Thyroid gland (tissue), 4 donors: ENCODE measurements around the gene TMEM59L. TPM values are rescaled to one million over a fixed set of nuclear protein-coding genes. Genes with fewer than 3 reads are reported as not detected.
A peak's percentile ranks its signal among the peaks of the same experiment; 100 is the strongest.

Experiments used
- DNase-seq, 2 donors: peaks; one replicate each; pipeline ENCODE4 v3.0.0-alpha.2; 2019
- H3K27ac ChIP-seq, 3 donors: fragments of 200-600 bp; sonication (generic); 1 replicate in 2 of 3; 2 replicates in 1 of 3; pipeline ENCODE4 v1.5.1; 2016 to 2019; ENCODE audit warnings: mild to moderate bottlenecking in 1 of 3, moderate library complexity in 1 of 3
- H3K27me3 ChIP-seq: fragments of 200-600 bp; sonication (generic); one replicate; pipeline ENCODE4 v1.5.1; 2019
- H3K36me3 ChIP-seq, 2 donors: fragments of 200-600 bp; sonication (generic); one replicate each; pipeline ENCODE4 v1.5.1; 2016 to 2019
- H3K4me1 ChIP-seq, 2 donors: fragments of 200-600 bp; sonication (generic); one replicate each; pipeline ENCODE4 v1.5.1; 2017 to 2019
- H3K4me3 ChIP-seq, 3 donors: fragments of 200-600 bp; sonication (generic); replicated peaks in 1 of 3; 1 replicate in 2 of 3; 2 replicates in 1 of 3; pipeline ENCODE4 v1.5.1; 2016; ENCODE audit warnings: mild to moderate bottlenecking in 1 of 3
- H3K9me3 ChIP-seq: fragments of 200-600 bp; sonication (generic); one replicate; pipeline ENCODE4 v1.5.1; 2017
- CTCF ChIP-seq, 6 experiments: fragments of 200-600 bp in 3 of 6; fragments of 450-650 bp in 3 of 6; sonication (generic) in 3 of 6; IDR thresholded peaks; one replicate each; pipeline ENCODE4 v1.5.1; 2016 to 2019; ENCODE audit warnings: antibody characterized with exemption in 6 of 6, mild to moderate bottlenecking in 2 of 6, inconsistent platforms in 1 of 6, moderate library complexity in 1 of 6
- POLR2A ChIP-seq, 2 donors: fragments of 450-650 bp; IDR thresholded peaks; one replicate each; pipeline ENCODE4 v1.6.1; 2017; ENCODE audit warnings: antibody characterized with exemption in 2 of 2, mild to moderate bottlenecking in 2 of 2, moderate library complexity in 1 of 2
- WGBS, 2 donors: methylation state at CpG; one replicate each; pipeline ENCODE4 v1.1.5; 2017; 5-methylcytosine and 5-hydroxymethylcytosine counted together
- intact Hi-C: fragments of 100-400 bp; cut with DNase I; formaldehyde crosslinking; loops from one replicate; pipeline ENCODE4 v1.15.1; 2023
- total RNA-seq, 4 donors: library from RNA; depleted of rRNA; stranded (reverse); fragments of >200 nt; gene quantifications; one replicate each; pipeline ENCODE4 v1.2.3, GENCODE V29; 2016

Gene TMEM59L
- total RNA-seq, 4 donors from 2014 or later, result 1.3 to 3.1 (median 2.3) TPM

GRCh38 chr19:18634612-18635297 lies 22.1 kb downstream of the TMEM59L start:
- no peak for TF ChIP-seq CTCF (IDR thresholded peaks at IDR 0.05)
- TF ChIP-seq POLR2A (IDR thresholded peaks at IDR 0.05), result no peak
- Histone ChIP-seq H3K36me3 (no peaks in the 10 kb centered on the region), H3K9me3 (no peaks in the 10 kb centered on the region), H3K27ac (no peak overlapping the region), H3K4me3 (no peak overlapping the region), H3K4me1 (peaks cover 8 to 31% of the 10 kb centered on the region in 2 donors), H3K27me3 (no peaks in the 10 kb centered on the region)
- intact Hi-C loops, result no loop called here
- WGBS, 2 donors, result 59 to 63% methylated on average over 7 to 10 of the region's 12 CpGs
- DNase-seq, result peak; percentile 67

- intact Hi-C loops, result no loop called here
Observed at GRCh38 chr19:18635831-18636182, 23.1 kb downstream of the TMEM59L start.

GRCh38 chr19:18636183-18636968 lies 23.7 kb downstream of the TMEM59L start:
- WGBS, 2 donors, result 4% methylated on average over 37 of the region's 44 CpGs
- TF ChIP-seq POLR2A (IDR thresholded peaks at IDR 0.05), result no peak
- no peak for TF ChIP-seq CTCF (IDR thresholded peaks at IDR 0.05)
- Histone ChIP-seq H3K36me3 (no peaks in the 10 kb centered on the region), H3K4me3 (peak overlapping the region in 2 of 3 donors; percentile 23 to 86), H3K4me1 (peaks cover 8 to 31% of the 10 kb centered on the region in 2 donors), H3K27ac (peak overlapping the region; percentile 70 to 96 (median 92)), H3K27me3 (no peaks in the 10 kb centered on the region), H3K9me3 (no peaks in the 10 kb centered on the region)
- intact Hi-C loops, result no loop called here
- DNase-seq, result peak; percentile 96 to 98

More at GRCh38 chr19:18635831-18636182, 23.1 kb downstream of the TMEM59L start:
- Histone ChIP-seq H3K4me1 (peaks cover 8 to 31% of the 10 kb centered on the region in 2 donors), H3K36me3 (no peaks in the 10 kb centered on the region), H3K27me3 (no peaks in the 10 kb centered on the region), H3K27ac (no peak overlapping the region), H3K4me3 (peak overlapping the region in 1 of 3 donors; percentile 86), H3K9me3 (no peaks in the 10 kb centered on the region)
- TF ChIP-seq POLR2A (IDR thresholded peaks at IDR 0.05) (no peak), CTCF (IDR thresholded peaks at IDR 0.05) (no peak)
- WGBS, 2 donors, result 13 to 20% methylated on average over 6 of the region's 6 CpGs
- no peak for DNase-seq

GRCh38 chr19:18636969-18637629 lies 24.4 kb downstream of the TMEM59L start, which contains the start of gene KLHL26:
TSS of gene KLHL26 (plus strand) at chr19:18637028. CDS start at chr19:18637055, 27 bp downstream.
- Histone ChIP-seq H3K27me3 (no peaks in the 10 kb centered on the region), H3K36me3 (no peaks in the 10 kb centered on the region), H3K27ac (peak within 1 kb of the TSS; percentile 92 to 98 (median 96)), H3K4me1 (peaks cover 8 to 31% of the 10 kb centered on the region in 2 donors), H3K4me3 (peak within 1 kb of the TSS; percentile 56 to 97 (median 86)), H3K9me3 (no peaks in the 10 kb centered on the region)
- TF ChIP-seq POLR2A (IDR thresholded peaks at IDR 0.05) (peak in 1 of 2 donors; percentile 73), CTCF (IDR thresholded peaks at IDR 0.05) (no peak)
- WGBS, 2 donors, result 4 to 9% methylated on average over 7 to 17 of the region's 47 CpGs
- DNase-seq, result no peak
- intact Hi-C loops, result no loop called here
